Fibroblast of lung (primary cell): ENCODE results near the gene TUT7. TPM values are rescaled to one million over a fixed set of nuclear protein-coding genes. Genes with fewer than 3 reads are reported as not detected.

Source experiments
- DNase-seq, 2 donors: peaks; one replicate each; pipeline versions ENCODE4 v3.0.0 to v3.0.0-alpha.2; 2010; ENCODE audit warnings: low read depth in 2 of 2
- H2AFZ ChIP-seq: 2 replicates; pipeline ENCODE4 v1.5.1; 2012; ENCODE audit warnings: low read length, control low read depth, inconsistent platforms
- H3K27ac ChIP-seq: 2 replicates; pipeline ENCODE4 v1.5.1; 2011; ENCODE audit warnings: low read length, control low read depth; ENCODE audit not compliant: insufficient read depth
- H3K27me3 ChIP-seq: 2 replicates; pipeline ENCODE4 v1.5.1; 2011; ENCODE audit warnings: mild to moderate bottlenecking, low read length; ENCODE audit not compliant: control insufficient read depth, insufficient read depth
- H3K36me3 ChIP-seq: 2 replicates; pipeline ENCODE4 v1.5.1; 2011; ENCODE audit warnings: low read length; ENCODE audit not compliant: control insufficient read depth, insufficient read depth
- H3K4me1 ChIP-seq: 2 replicates; pipeline ENCODE4 v1.5.1; 2011; ENCODE audit warnings: low read length; ENCODE audit not compliant: control insufficient read depth, insufficient read depth; ENCODE audit errors: extremely low read depth
- H3K4me2 ChIP-seq: 2 replicates; pipeline ENCODE4 v1.5.1; 2011; ENCODE audit warnings: low read length, control low read depth; ENCODE audit not compliant: insufficient read depth; ENCODE audit errors: extremely low read depth
- H3K4me3 ChIP-seq, 4 experiments: fragments of 200-600 bp in 1 of 4; sonication (generic) in 1 of 4; replicated peaks in 1 of 4; 2 replicates each; pipeline ENCODE4 v1.5.1; 2011 to 2016; ENCODE audit warnings: low read length in 4 of 4, low read depth in 3 of 4, mild to moderate bottlenecking in 3 of 4, control low read depth in 2 of 4, inconsistent platforms in 1 of 4, mixed read lengths in 1 of 4; ENCODE audit not compliant: insufficient read depth in 1 of 4; ENCODE audit errors: control extremely low read depth in 1 of 4
- H3K79me2 ChIP-seq: 2 replicates; pipeline ENCODE4 v1.5.1; 2012; ENCODE audit warnings: mild to moderate bottlenecking, low read length, inconsistent platforms; ENCODE audit not compliant: control insufficient read depth, insufficient read depth
- H3K9ac ChIP-seq: 2 replicates; pipeline ENCODE4 v1.5.1; 2011; ENCODE audit warnings: mild to moderate bottlenecking, low read length, control low read depth; ENCODE audit not compliant: insufficient read depth
- H3K9me3 ChIP-seq: 2 replicates; pipeline ENCODE4 v1.5.1; 2012; ENCODE audit warnings: low read depth, low read length; ENCODE audit not compliant: control insufficient read depth, insufficient read depth
- H4K20me1 ChIP-seq: 2 replicates; pipeline ENCODE4 v1.5.1; 2011; ENCODE audit warnings: low read length; ENCODE audit not compliant: control insufficient read depth, insufficient read depth; ENCODE audit errors: extremely low read depth
- EZH2 ChIP-seq: IDR thresholded peaks from 2 replicates; pipeline ENCODE4 v1.5.1; 2012; ENCODE audit warnings: low read length, control low read depth, mild to moderate bottlenecking; ENCODE audit errors: missing control alignments
- polyA plus RNA-seq, 2 donors: library from polyadenylated mRNA; depleted of rRNA in 1 of 2; stranded (reverse) in 1 of 2; unstranded in 1 of 2; fragments of >200 nt; gene quantifications; 2 replicates each; pipeline ENCODE4 v1.2.1, GENCODE V29; 2011 to 2012; ENCODE audit warnings: missing spikeins in 1 of 2
- total RNA-seq: library from RNA; depleted of rRNA; stranded (reverse); fragments of >200 nt; gene quantifications from 2 replicates; pipeline ENCODE4 v1.2.1, GENCODE V29; 2014
- TF ChIP-seq, protein P1 (sequence below), 2 donors: IDR thresholded peaks in 1 of 2; conservative IDR thresholded peaks in 1 of 2; 1 replicate in 1 of 2; 2 replicates in 1 of 2; pipeline ENCODE4 v1.5.1; 2011 to 2012; ENCODE audit warnings: low read length in 2 of 2, control low read depth in 1 of 2, inconsistent platforms in 1 of 2, low read depth in 1 of 2, mild to moderate bottlenecking in 1 of 2

TUT7 gene
- total and polyA plus RNA-seq, 2 donors (not counting 1 experiment from before 2014, with no cell fraction given), result 31.8 to 36.3 TPM

DNA sequence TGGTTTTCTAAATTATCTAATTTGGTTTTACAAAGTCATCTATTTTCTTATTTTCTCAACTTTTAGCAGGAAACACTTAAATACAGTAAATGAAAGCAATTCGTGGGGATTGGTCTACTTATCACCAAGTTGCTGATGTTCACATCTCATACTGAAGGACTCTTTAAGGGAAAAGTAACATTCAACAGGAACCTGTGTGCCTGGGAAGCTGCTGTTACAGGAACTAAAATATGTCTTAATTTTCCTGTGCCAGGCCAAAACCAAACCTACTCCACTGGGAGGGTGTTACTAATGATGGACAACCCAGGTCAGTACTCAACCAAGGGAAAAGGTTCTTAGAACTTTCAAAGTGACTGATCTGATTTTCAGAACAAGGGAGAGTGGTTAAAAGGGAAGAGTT, 77.1 kb downstream of the TUT7 start:
- Histone ChIP-seq H3K4me1 (peaks cover 2% of the 10 kb centered on the region), H3K36me3 (peaks cover 6% of the 10 kb centered on the region), H4K20me1 (no peaks in the 10 kb centered on the region), H3K4me3 (no peak overlapping the region), H3K9me3 (no peaks in the 10 kb centered on the region), H3K9ac (no peak overlapping the region), H3K27ac (no peak overlapping the region), H3K79me2 (peaks cover 51% of the 10 kb centered on the region), H3K4me2 (no peak overlapping the region), H2AFZ (no peak overlapping the region), H3K27me3 (no peaks in the 10 kb centered on the region)
- TF ChIP-seq EZH2, result no peak
- TF ChIP-seq, protein P1, sequence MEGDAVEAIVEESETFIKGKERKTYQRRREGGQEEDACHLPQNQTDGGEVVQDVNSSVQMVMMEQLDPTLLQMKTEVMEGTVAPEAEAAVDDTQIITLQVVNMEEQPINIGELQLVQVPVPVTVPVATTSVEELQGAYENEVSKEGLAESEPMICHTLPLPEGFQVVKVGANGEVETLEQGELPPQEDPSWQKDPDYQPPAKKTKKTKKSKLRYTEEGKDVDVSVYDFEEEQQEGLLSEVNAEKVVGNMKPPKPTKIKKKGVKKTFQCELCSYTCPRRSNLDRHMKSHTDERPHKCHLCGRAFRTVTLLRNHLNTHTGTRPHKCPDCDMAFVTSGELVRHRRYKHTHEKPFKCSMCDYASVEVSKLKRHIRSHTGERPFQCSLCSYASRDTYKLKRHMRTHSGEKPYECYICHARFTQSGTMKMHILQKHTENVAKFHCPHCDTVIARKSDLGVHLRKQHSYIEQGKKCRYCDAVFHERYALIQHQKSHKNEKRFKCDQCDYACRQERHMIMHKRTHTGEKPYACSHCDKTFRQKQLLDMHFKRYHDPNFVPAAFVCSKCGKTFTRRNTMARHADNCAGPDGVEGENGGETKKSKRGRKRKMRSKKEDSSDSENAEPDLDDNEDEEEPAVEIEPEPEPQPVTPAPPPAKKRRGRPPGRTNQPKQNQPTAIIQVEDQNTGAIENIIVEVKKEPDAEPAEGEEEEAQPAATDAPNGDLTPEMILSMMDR (conservative IDR thresholded peaks at IDR 0.05 in 1 of 2, IDR thresholded peaks at IDR 0.05 in 1 of 2; ENCODE audit: low read depth in 1 of 2, low read length in 2 of 2), result no peak
- no peak for DNase-seq

DNA sequence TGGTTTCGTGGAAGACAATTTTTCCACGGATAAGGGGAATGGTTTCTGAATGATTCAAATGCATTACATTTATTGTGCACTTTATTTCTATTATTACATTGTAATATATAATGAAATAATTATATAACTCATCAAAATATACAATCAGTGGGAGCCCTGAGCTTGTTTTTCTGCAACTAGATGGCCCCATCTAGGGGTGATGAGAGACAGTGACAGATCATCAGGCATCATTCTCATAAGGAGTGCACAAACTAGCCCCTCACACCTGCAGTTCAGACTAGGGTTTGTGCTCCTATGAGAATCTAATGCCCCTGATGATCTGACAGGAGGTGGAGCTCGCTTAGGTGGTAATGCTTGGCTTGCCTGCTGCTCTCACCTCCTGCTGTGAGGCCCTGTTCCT, 78.2 kb downstream of the TUT7 start:
- no peak for TF ChIP-seq EZH2
- TF ChIP-seq, protein P1 (conservative IDR thresholded peaks at IDR 0.05 in 1 of 2, IDR thresholded peaks at IDR 0.05 in 1 of 2; ENCODE audit: low read depth in 1 of 2, low read length in 2 of 2), result peak; percentile 12 to 31
- H3K9me3 ChIP-seq, result no peaks in the 10 kb centered on the region
- no peaks in the 10 kb centered on the region for H3K27me3 ChIP-seq
- peaks cover 2% of the 10 kb centered on the region for H3K4me1 ChIP-seq
- no peak for DNase-seq
- peaks cover 9% of the 10 kb centered on the region for H3K36me3 ChIP-seq
- no peak overlapping the region for H3K4me2 ChIP-seq
- H3K79me2 ChIP-seq, result peaks cover 43% of the 10 kb centered on the region
- no peaks in the 10 kb centered on the region for H4K20me1 ChIP-seq
- H3K9ac ChIP-seq, result no peak overlapping the region
- no peak overlapping the region for H2AFZ ChIP-seq
- H3K27ac ChIP-seq, result no peak overlapping the region
- no peak overlapping the region for H3K4me3 ChIP-seq

DNA sequence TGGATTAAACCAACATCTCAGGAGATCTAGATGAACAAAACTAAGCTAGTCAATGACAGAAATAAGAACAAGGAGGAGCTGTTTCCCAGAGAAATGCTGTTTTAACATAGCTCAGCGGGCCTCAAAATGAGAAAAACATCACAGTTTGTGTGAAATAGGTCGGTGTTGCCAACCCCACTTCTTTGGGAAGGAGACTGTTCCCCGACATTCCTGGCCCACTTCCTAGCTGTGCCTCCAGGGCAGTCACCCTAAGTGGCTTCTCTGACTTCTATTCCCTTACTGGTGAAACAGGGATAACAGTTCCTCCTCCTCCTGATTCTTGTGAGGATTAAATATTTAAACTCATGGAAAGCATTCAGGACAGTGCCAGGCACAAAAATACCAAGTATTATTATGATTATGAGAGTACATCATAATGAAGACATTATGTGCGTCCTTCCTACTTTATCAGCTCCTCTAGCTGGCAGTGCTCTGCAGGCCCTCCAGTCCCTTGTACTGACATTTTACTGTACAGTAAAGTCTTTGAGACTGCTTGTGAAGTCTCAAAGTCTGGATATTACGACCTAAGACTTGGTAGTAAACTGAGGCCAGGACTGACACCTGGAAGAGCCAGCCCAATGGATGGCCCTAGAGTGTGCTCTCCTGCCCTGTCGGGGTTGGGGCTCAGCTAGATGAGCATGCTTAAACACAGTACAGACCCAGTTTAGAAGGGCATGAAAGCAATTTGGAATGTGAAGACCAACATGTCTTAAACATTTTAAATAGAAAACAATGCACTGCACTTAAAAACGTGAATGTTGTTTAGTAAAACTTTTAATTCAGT, 79.2 kb downstream of the TUT7 start:
- peaks cover 9% of the 10 kb centered on the region for H3K36me3 ChIP-seq
- no peaks in the 10 kb centered on the region for H4K20me1 ChIP-seq
- TF ChIP-seq, protein P1 (conservative IDR thresholded peaks at IDR 0.05 in 1 of 2, IDR thresholded peaks at IDR 0.05 in 1 of 2; ENCODE audit: low read depth in 1 of 2, low read length in 2 of 2), result no peak
- no peak for TF ChIP-seq EZH2
- H3K9ac ChIP-seq, result no peak overlapping the region
- peaks cover 33% of the 10 kb centered on the region for H3K79me2 ChIP-seq
- no peak overlapping the region for H3K4me3 ChIP-seq
- no peak for DNase-seq
- no peak overlapping the region for H3K27ac ChIP-seq
- H2AFZ ChIP-seq, result no peak overlapping the region
- no peak overlapping the region for H3K4me2 ChIP-seq
- no peaks in the 10 kb centered on the region for H3K9me3 ChIP-seq
- no peaks in the 10 kb centered on the region for H3K4me1 ChIP-seq
- no peaks in the 10 kb centered on the region for H3K27me3 ChIP-seq
